K562 (cell line): ENCODE results near the gene ATP5F1D. TPM values are rescaled to one million over a fixed set of nuclear protein-coding genes. Genes with fewer than 3 reads are reported as not detected.
A peak's percentile ranks its signal among the peaks of the same experiment; 100 is the strongest.

Experiments
- ADNP ChIP-seq: fragments of 200-800 bp; sonication (Bioruptor generic); IDR thresholded peaks from 2 replicates; pipeline ENCODE4 v1.6.1; 2016; ENCODE audit warnings: missing genetic modification characterization, missing compliant biosample characterization
- MAX ChIP-seq: sonication (generic); formaldehyde crosslinking; IDR thresholded peaks from 2 replicates; pipeline ENCODE4 v1.9.0; 2022; ENCODE audit warnings: mild to moderate bottlenecking, missing genetic modification reagents
- MGA ChIP-seq: fragments of 450-650 bp; IDR thresholded peaks from 2 replicates; pipeline ENCODE4 v1.6.1; 2016; ENCODE audit warnings: mild to moderate bottlenecking, moderate library complexity
- RBFOX2 ChIP-seq: fragments of 200-400 bp; formaldehyde crosslinking; IDR thresholded peaks from 2 replicates; pipeline ENCODE4 v1.6.1; 2017; ENCODE audit warnings: low read depth, mild to moderate bottlenecking, low read length, moderate library complexity
- RBM17 ChIP-seq: fragments of 200-400 bp; formaldehyde crosslinking; IDR thresholded peaks from 2 replicates; pipeline ENCODE4 v1.6.1; 2017; ENCODE audit warnings: low read depth, mild to moderate bottlenecking, low read length, borderline replicate concordance
- polyA plus RNA-seq, 8 experiments: library from polyadenylated mRNA; depleted of rRNA in 4 of 8; stranded (reverse) in 5 of 8; unstranded in 3 of 8; fragments of >200 nt; fragmentation: Nextera tagmentation in 2 of 8; fragmentation: Illumina TruSeq in 1 of 8; extraction: Ambion mirVana in 2 of 8; extraction: Trizol in 1 of 8; gene quantifications; 2 replicates each; pipeline versions ENCODE4 v1.2.1 to v1.2.3, GENCODE V29; 2011 to 2014; ENCODE audit warnings: inconsistent platforms in 1 of 8, missing spikeins in 1 of 8
- total RNA-seq, 7 experiments: library from RNA; depleted of rRNA in 6 of 7; stranded (reverse); fragments of >200 nt in 6 of 7; fragmentation: Illumina TruSeq in 2 of 7; extraction: Trizol in 2 of 7; gene quantifications; 2 replicates each; pipeline versions ENCODE4 v1.2.1 to v1.2.3, GENCODE V29; 2011 to 2021; ENCODE audit warnings: low replicate concordance in 1 of 7
- TF ChIP-seq, protein P1 (sequence below), 3 experiments: fragments of 200-800 bp in 1 of 3; sonication (Bioruptor generic) in 1 of 3; sonication (generic) in 1 of 3; formaldehyde crosslinking in 1 of 3; IDR thresholded peaks; 2 replicates each; pipeline versions ENCODE4 v1.6.1 to v1.8.0; 2016 to 2022; ENCODE audit warnings: mild to moderate bottlenecking in 2 of 3, missing compliant biosample characterization in 2 of 3, missing genetic modification characterization in 2 of 3, missing genetic modification reagents in 1 of 3
- TF ChIP-seq, protein P2 (sequence below): sonication (generic); formaldehyde crosslinking; IDR thresholded peaks from 2 replicates; pipeline ENCODE4 v1.8.0; 2022; ENCODE audit warnings: mild to moderate bottlenecking, missing genetic modification reagents

ATP5F1D gene
- total and polyA plus RNA-seq, 9 of the 15 experiments (the other 6 are each of a cell fraction or from before 2014, with no cell fraction given): 3.9 to 409 (median 36.8) TPM

GRCh38 chr19:1271528-1272422 lies 30.2 kb downstream of the ATP5F1D start (continued):
- peak; percentile 49 for TF ChIP-seq MGA
- TF ChIP-seq, protein P1, sequence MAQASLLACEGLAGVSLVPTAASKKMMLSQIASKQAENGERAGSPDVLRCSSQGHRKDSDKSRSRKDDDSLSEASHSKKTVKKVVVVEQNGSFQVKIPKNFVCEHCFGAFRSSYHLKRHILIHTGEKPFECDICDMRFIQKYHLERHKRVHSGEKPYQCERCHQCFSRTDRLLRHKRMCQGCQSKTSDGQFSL (CRISPR knock-in tag; IDR thresholded peaks at IDR 0.05): peak; percentile 80
- TF ChIP-seq, protein P1 (tag; IDR thresholded peaks at IDR 0.05): 0 out of 4 replicates have a peak, but pooled peaks of 1 of the 2 experiments have one; percentile 31
- peak; percentile 67 for TF ChIP-seq MAX
- no peak for TF ChIP-seq RBM17
- no peak for TF ChIP-seq ADNP (tag)
- peak; percentile 71 for TF ChIP-seq RBFOX2
- TF ChIP-seq, protein P2, sequence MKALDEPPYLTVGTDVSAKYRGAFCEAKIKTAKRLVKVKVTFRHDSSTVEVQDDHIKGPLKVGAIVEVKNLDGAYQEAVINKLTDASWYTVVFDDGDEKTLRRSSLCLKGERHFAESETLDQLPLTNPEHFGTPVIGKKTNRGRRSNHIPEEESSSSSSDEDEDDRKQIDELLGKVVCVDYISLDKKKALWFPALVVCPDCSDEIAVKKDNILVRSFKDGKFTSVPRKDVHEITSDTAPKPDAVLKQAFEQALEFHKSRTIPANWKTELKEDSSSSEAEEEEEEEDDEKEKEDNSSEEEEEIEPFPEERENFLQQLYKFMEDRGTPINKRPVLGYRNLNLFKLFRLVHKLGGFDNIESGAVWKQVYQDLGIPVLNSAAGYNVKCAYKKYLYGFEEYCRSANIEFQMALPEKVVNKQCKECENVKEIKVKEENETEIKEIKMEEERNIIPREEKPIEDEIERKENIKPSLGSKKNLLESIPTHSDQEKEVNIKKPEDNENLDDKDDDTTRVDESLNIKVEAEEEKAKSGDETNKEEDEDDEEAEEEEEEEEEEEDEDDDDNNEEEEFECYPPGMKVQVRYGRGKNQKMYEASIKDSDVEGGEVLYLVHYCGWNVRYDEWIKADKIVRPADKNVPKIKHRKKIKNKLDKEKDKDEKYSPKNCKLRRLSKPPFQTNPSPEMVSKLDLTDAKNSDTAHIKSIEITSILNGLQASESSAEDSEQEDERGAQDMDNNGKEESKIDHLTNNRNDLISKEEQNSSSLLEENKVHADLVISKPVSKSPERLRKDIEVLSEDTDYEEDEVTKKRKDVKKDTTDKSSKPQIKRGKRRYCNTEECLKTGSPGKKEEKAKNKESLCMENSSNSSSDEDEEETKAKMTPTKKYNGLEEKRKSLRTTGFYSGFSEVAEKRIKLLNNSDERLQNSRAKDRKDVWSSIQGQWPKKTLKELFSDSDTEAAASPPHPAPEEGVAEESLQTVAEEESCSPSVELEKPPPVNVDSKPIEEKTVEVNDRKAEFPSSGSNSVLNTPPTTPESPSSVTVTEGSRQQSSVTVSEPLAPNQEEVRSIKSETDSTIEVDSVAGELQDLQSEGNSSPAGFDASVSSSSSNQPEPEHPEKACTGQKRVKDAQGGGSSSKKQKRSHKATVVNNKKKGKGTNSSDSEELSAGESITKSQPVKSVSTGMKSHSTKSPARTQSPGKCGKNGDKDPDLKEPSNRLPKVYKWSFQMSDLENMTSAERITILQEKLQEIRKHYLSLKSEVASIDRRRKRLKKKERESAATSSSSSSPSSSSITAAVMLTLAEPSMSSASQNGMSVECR (CRISPR knock-in tag): peak; percentile 30; the same call in 1 of the 2 replicates
